ENCODE results near the gene C10orf95. TPM values are rescaled to one million over a fixed set of nuclear protein-coding genes. Genes with fewer than 3 reads are reported as not detected.
A peak's percentile ranks its signal among the peaks of the same experiment; 100 is the strongest.

C10orf95 gene
- total and polyA plus RNA-seq, 2 of the 13 experiments (the other 11 are each of a cell fraction or from before 2014, with no cell fraction given): 0.05 to 0.07 TPM

DNA sequence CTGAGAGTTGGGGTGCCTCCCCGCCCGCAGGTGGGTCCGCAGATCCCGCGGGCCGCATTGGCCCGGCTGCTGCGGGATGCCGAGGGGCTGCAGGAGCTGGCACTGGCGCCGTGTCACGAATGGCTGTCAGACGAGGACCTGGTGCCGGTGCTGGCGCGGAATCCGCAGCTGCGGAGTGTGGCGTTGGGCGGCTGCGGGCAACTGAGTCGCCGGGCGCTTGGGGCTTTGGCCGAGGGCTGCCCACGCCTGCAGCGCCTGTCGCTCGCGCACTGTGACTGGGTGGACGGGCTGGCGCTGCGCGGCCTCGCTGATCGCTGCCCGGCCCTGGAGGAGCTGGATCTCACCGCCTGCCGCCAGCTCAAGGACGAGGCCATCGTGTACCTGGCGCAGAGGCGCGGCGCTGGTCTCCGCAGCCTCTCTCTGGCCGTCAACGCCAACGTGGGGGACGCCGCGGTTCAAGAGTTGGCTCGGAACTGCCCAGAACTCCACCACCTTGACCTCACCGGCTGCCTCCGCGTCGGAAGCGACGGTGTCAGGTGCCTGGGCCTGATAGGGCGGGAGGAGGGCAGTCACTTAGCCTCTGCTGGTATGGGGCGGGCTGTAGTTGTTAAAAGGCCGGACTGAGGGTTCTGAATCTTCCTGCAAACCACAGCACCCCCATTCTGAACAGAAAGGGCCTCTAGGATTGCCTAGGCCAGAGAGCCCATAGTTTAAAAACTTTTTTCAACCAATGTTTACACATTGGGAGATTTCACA is 29.4 kb downstream of the C10orf95 start (continued):
- TF ChIP-seq, protein P1, sequence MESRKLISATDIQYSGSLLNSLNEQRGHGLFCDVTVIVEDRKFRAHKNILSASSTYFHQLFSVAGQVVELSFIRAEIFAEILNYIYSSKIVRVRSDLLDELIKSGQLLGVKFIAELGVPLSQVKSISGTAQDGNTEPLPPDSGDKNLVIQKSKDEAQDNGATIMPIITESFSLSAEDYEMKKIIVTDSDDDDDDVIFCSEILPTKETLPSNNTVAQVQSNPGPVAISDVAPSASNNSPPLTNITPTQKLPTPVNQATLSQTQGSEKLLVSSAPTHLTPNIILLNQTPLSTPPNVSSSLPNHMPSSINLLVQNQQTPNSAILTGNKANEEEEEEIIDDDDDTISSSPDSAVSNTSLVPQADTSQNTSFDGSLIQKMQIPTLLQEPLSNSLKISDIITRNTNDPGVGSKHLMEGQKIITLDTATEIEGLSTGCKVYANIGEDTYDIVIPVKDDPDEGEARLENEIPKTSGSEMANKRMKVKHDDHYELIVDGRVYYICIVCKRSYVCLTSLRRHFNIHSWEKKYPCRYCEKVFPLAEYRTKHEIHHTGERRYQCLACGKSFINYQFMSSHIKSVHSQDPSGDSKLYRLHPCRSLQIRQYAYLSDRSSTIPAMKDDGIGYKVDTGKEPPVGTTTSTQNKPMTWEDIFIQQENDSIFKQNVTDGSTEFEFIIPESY (CRISPR knock-in tag; IDR thresholded peaks at IDR 0.05): no peak
- TF ChIP-seq WIZ (CRISPR knock-in tag; IDR thresholded peaks at IDR 0.05): no peak
- TF ChIP-seq, protein P2, sequence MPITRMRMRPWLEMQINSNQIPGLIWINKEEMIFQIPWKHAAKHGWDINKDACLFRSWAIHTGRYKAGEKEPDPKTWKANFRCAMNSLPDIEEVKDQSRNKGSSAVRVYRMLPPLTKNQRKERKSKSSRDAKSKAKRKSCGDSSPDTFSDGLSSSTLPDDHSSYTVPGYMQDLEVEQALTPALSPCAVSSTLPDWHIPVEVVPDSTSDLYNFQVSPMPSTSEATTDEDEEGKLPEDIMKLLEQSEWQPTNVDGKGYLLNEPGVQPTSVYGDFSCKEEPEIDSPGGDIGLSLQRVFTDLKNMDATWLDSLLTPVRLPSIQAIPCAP (CRISPR knock-in tag; IDR thresholded peaks at IDR 0.05; ENCODE audit: low read depth): no peak
- no peak for TF ChIP-seq ZNF652 (CRISPR knock-in tag; IDR thresholded peaks at IDR 0.05; ENCODE audit: borderline replicate concordance, low read depth)
- TF ChIP-seq, protein P3, sequence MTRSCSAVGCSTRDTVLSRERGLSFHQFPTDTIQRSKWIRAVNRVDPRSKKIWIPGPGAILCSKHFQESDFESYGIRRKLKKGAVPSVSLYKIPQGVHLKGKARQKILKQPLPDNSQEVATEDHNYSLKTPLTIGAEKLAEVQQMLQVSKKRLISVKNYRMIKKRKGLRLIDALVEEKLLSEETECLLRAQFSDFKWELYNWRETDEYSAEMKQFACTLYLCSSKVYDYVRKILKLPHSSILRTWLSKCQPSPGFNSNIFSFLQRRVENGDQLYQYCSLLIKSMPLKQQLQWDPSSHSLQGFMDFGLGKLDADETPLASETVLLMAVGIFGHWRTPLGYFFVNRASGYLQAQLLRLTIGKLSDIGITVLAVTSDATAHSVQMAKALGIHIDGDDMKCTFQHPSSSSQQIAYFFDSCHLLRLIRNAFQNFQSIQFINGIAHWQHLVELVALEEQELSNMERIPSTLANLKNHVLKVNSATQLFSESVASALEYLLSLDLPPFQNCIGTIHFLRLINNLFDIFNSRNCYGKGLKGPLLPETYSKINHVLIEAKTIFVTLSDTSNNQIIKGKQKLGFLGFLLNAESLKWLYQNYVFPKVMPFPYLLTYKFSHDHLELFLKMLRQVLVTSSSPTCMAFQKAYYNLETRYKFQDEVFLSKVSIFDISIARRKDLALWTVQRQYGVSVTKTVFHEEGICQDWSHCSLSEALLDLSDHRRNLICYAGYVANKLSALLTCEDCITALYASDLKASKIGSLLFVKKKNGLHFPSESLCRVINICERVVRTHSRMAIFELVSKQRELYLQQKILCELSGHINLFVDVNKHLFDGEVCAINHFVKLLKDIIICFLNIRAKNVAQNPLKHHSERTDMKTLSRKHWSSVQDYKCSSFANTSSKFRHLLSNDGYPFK (CRISPR knock-in tag; IDR thresholded peaks at IDR 0.05; ENCODE audit: borderline replicate concordance): no peak
- TF ChIP-seq, protein P4, sequence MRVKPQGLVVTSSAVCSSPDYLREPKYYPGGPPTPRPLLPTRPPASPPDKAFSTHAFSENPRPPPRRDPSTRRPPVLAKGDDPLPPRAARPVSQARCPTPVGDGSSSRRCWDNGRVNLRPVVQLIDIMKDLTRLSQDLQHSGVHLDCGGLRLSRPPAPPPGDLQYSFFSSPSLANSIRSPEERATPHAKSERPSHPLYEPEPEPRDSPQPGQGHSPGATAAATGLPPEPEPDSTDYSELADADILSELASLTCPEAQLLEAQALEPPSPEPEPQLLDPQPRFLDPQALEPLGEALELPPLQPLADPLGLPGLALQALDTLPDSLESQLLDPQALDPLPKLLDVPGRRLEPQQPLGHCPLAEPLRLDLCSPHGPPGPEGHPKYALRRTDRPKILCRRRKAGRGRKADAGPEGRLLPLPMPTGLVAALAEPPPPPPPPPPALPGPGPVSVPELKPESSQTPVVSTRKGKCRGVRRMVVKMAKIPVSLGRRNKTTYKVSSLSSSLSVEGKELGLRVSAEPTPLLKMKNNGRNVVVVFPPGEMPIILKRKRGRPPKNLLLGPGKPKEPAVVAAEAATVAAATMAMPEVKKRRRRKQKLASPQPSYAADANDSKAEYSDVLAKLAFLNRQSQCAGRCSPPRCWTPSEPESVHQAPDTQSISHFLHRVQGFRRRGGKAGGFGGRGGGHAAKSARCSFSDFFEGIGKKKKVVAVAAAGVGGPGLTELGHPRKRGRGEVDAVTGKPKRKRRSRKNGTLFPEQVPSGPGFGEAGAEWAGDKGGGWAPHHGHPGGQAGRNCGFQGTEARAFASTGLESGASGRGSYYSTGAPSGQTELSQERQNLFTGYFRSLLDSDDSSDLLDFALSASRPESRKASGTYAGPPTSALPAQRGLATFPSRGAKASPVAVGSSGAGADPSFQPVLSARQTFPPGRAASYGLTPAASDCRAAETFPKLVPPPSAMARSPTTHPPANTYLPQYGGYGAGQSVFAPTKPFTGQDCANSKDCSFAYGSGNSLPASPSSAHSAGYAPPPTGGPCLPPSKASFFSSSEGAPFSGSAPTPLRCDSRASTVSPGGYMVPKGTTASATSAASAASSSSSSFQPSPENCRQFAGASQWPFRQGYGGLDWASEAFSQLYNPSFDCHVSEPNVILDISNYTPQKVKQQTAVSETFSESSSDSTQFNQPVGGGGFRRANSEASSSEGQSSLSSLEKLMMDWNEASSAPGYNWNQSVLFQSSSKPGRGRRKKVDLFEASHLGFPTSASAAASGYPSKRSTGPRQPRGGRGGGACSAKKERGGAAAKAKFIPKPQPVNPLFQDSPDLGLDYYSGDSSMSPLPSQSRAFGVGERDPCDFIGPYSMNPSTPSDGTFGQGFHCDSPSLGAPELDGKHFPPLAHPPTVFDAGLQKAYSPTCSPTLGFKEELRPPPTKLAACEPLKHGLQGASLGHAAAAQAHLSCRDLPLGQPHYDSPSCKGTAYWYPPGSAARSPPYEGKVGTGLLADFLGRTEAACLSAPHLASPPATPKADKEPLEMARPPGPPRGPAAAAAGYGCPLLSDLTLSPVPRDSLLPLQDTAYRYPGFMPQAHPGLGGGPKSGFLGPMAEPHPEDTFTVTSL (CRISPR knock-in tag; IDR thresholded peaks at IDR 0.05; ENCODE audit: borderline replicate concordance): peak; percentile 10; the same call in 1 of the 2 replicates
- TF ChIP-seq ZNF138 (CRISPR knock-in tag; IDR thresholded peaks at IDR 0.05; ENCODE audit: low read depth): peak; percentile 88
- TF ChIP-seq, protein P5, sequence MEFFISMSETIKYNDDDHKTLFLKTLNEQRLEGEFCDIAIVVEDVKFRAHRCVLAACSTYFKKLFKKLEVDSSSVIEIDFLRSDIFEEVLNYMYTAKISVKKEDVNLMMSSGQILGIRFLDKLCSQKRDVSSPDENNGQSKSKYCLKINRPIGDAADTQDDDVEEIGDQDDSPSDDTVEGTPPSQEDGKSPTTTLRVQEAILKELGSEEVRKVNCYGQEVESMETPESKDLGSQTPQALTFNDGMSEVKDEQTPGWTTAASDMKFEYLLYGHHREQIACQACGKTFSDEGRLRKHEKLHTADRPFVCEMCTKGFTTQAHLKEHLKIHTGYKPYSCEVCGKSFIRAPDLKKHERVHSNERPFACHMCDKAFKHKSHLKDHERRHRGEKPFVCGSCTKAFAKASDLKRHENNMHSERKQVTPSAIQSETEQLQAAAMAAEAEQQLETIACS (CRISPR knock-in tag; IDR thresholded peaks at IDR 0.05): no peak
- TF ChIP-seq, protein P6, sequence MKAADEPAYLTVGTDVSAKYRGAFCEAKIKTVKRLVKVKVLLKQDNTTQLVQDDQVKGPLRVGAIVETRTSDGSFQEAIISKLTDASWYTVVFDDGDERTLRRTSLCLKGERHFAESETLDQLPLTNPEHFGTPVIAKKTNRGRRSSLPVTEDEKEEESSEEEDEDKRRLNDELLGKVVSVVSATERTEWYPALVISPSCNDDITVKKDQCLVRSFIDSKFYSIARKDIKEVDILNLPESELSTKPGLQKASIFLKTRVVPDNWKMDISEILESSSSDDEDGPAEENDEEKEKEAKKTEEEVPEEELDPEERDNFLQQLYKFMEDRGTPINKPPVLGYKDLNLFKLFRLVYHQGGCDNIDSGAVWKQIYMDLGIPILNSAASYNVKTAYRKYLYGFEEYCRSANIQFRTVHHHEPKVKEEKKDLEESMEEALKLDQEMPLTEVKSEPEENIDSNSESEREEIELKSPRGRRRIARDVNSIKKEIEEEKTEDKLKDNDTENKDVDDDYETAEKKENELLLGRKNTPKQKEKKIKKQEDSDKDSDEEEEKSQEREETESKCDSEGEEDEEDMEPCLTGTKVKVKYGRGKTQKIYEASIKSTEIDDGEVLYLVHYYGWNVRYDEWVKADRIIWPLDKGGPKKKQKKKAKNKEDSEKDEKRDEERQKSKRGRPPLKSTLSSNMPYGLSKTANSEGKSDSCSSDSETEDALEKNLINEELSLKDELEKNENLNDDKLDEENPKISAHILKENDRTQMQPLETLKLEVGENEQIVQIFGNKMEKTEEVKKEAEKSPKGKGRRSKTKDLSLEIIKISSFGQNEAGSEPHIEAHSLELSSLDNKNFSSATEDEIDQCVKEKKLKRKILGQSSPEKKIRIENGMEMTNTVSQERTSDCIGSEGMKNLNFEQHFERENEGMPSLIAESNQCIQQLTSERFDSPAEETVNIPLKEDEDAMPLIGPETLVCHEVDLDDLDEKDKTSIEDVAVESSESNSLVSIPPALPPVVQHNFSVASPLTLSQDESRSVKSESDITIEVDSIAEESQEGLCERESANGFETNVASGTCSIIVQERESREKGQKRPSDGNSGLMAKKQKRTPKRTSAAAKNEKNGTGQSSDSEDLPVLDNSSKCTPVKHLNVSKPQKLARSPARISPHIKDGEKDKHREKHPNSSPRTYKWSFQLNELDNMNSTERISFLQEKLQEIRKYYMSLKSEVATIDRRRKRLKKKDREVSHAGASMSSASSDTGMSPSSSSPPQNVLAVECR (CRISPR knock-in tag; IDR thresholded peaks at IDR 0.05; ENCODE audit: borderline replicate concordance): peak; percentile 4; the same call in 1 of the 2 replicates
- TF ChIP-seq ZNF768 (CRISPR knock-in tag; IDR thresholded peaks at IDR 0.05): peak; percentile 65; the same call in 1 of the 2 replicates
